K562 (cell line): Measurements from ENCODE around the gene SLC17A9. TPM values are rescaled to one million over a fixed set of nuclear protein-coding genes. Genes with fewer than 3 reads are reported as not detected.

Experiments
- ATAC-seq: fragments of 200-7000 bp; cut with Tn5 transposase; 3 replicates; pipeline ENCODE4 v1.9.1; 2020; ENCODE audit warnings: moderate library complexity
- BruUV-seq: library from RNA; stranded (reverse); fragments of 400-500 nt; replicated peaks from 2 replicates; lab custom pipeline; 2021; lab: Mats Ljungman, UMichigan
- CTCF ChIA-PET: fragments of 300-600 bp; formaldehyde crosslinking; extraction: SDS; loops from one replicate; lab custom pipeline; 2021; ENCODE audit warnings: low intra/inter-chr PET ratio; lab: Yijun Ruan, JAX
- POLR2A ChIA-PET: fragments of 300-600, 350-650 bp; sonication (Branson Sonifier 250); formaldehyde crosslinking; extraction: SDS; loops from one replicate; lab custom pipeline; 2021; ENCODE audit warnings: antibody characterized with exemption, inconsistent platforms; lab: Yijun Ruan, JAX
- DNase-seq, 4 experiments: peaks; one replicate each; pipeline versions ENCODE4 v3.0.0 to v3.0.0-alpha.2; 2011 to 2018; ENCODE audit warnings: low spot score in 3 of 4, mixed read lengths in 3 of 4; ENCODE audit errors: extremely low read depth in 1 of 4
- FAIRE-seq: peaks from 2 replicates; lab custom pipeline; 2011; peaks lifted over from hg19 to GRCh38; lab: Jason Lieb, UNC
- H2AFZ ChIP-seq: 2 replicates; pipeline ENCODE4 v1.6.0; 2011; ENCODE audit warnings: low read depth, low read length, control low read depth, inconsistent platforms
- H3K27ac ChIP-seq: fragments of 200-600 bp; 3 replicates; pipeline ENCODE4 v1.8.0; 2011; ENCODE audit warnings: low read depth, mild to moderate bottlenecking, control low read depth, inconsistent platforms, low read length, moderate library complexity, mixed read lengths; ENCODE audit errors: extremely low read depth
- H3K27me3 ChIP-seq, 2 experiments: fragments of 300-600 bp in 1 of 2; 2 replicates in 1 of 2; 3 replicates in 1 of 2; pipeline versions ENCODE4 v1.6.0 to v1.8.0; 2011; ENCODE audit warnings: inconsistent platforms in 2 of 2, low read length in 2 of 2, mild to moderate bottlenecking in 1 of 2, mixed read lengths in 1 of 2, moderate library complexity in 1 of 2; ENCODE audit not compliant: control insufficient read depth in 2 of 2, insufficient read depth in 2 of 2
- H3K36me3 ChIP-seq: fragments of 300-600 bp; 3 replicates; pipeline ENCODE4 v1.8.0; 2011; ENCODE audit warnings: mild to moderate bottlenecking, low read length, inconsistent platforms; ENCODE audit not compliant: control insufficient read depth, insufficient read depth
- H3K4me1 ChIP-seq, 2 experiments: fragments of 200-600 bp in 1 of 2; replicated peaks in 1 of 2; 2 replicates in 1 of 2; 3 replicates in 1 of 2; pipeline versions ENCODE4 v1.5.1 to v1.8.0; 2011; ENCODE audit warnings: inconsistent platforms in 2 of 2, low read length in 2 of 2, mild to moderate bottlenecking in 1 of 2, mixed read lengths in 1 of 2, moderate library complexity in 1 of 2; ENCODE audit not compliant: control insufficient read depth in 2 of 2, insufficient read depth in 2 of 2
- H3K4me2 ChIP-seq: 2 replicates; pipeline ENCODE4 v1.6.1; 2011; ENCODE audit warnings: low read length, control low read depth, inconsistent platforms, mixed read lengths; ENCODE audit not compliant: insufficient read depth
- H3K4me3 ChIP-seq: fragments of 200-600 bp; sonication (generic), shearing (Covaris generic); 2 replicates; pipeline ENCODE4 v1.5.1; 2016; ENCODE audit warnings: control low read depth, inconsistent platforms
- H3K79me2 ChIP-seq: fragments of 200-600 bp; 3 replicates; pipeline ENCODE4 v1.8.0; 2011; ENCODE audit warnings: low read length, inconsistent platforms; ENCODE audit not compliant: control insufficient read depth, insufficient read depth
- H3K9ac ChIP-seq, 2 experiments: 2 replicates each; pipeline versions ENCODE4 v1.6.0 to v1.6.1; 2011; ENCODE audit warnings: low read depth in 2 of 2, low read length in 2 of 2, control low read depth in 1 of 2, inconsistent platforms in 1 of 2, mild to moderate bottlenecking in 1 of 2, mixed read lengths in 1 of 2; ENCODE audit not compliant: insufficient read depth in 1 of 2
- H3K9me1 ChIP-seq: one replicate; pipeline ENCODE4 v1.6.0; 2011; ENCODE audit warnings: inconsistent platforms, mild to moderate bottlenecking, low read length, moderate library complexity; ENCODE audit not compliant: control insufficient read depth, insufficient read depth
- H3K9me3 ChIP-seq: replicated peaks from 2 replicates; pipeline ENCODE4 v1.5.1; 2011; ENCODE audit warnings: low read depth, low read length, inconsistent platforms; ENCODE audit not compliant: control insufficient read depth, insufficient read depth
- H4K20me1 ChIP-seq: replicated peaks from 2 replicates; pipeline ENCODE4 v1.6.1; 2011; ENCODE audit warnings: low read length, inconsistent platforms, mixed read lengths; ENCODE audit not compliant: control insufficient read depth, insufficient read depth
- HSF4 ChIP-seq: fragments of 250-450 bp; sonication (Bioruptor Pico); IDR thresholded peaks from 2 replicates; pipeline ENCODE4 v2.1.2; 2022; ENCODE audit warnings: mild to moderate bottlenecking, moderate library complexity, borderline replicate concordance
- KAT2B ChIP-seq: IDR thresholded peaks from one replicate; pipeline ENCODE4 v1.6.1; 2012; ENCODE audit warnings: low read depth, mild to moderate bottlenecking, control low read depth, inconsistent platforms, low read length, moderate library complexity
- MAX ChIP-seq: sonication (generic); formaldehyde crosslinking; IDR thresholded peaks from 2 replicates; pipeline ENCODE4 v1.9.0; 2022; ENCODE audit warnings: mild to moderate bottlenecking, missing genetic modification reagents
- MEF2D ChIP-seq: conservative IDR thresholded peaks from 2 replicates; pipeline ENCODE4 v1.6.1; 2016; ENCODE audit warnings: low read depth, missing genetic modification characterization, missing compliant biosample characterization
- MEIS2 ChIP-seq: fragments of 450-650 bp; IDR thresholded peaks from 2 replicates; pipeline ENCODE4 v1.6.1; 2014; ENCODE audit warnings: mild to moderate bottlenecking; ENCODE audit not compliant: partially characterized antibody
- PML ChIP-seq: IDR thresholded peaks from 2 replicates; pipeline ENCODE4 v1.6.1; 2012; ENCODE audit warnings: low read length, inconsistent platforms
- RAD51 ChIP-seq: fragments of 450-650 bp; IDR thresholded peaks from 2 replicates; pipeline ENCODE4 v1.7.1; 2016; ENCODE audit warnings: low read depth, mild to moderate bottlenecking, borderline replicate concordance
- STAT5A ChIP-seq: IDR thresholded peaks from 2 replicates; pipeline ENCODE4 v1.6.1; 2012; ENCODE audit warnings: low read length, inconsistent platforms, borderline replicate concordance
- STAT5B ChIP-seq: fragments of 250-450 bp; sonication (Bioruptor Pico); IDR thresholded peaks from 2 replicates; pipeline ENCODE4 v1.8.0; 2021; ENCODE audit warnings: mild to moderate bottlenecking, inconsistent platforms
- TEAD1 ChIP-seq, 2 experiments: fragments of 450-650 bp in 1 of 2; sonication (generic) in 1 of 2; formaldehyde crosslinking; IDR thresholded peaks; 2 replicates each; pipeline versions ENCODE4 v1.4.0 to v1.8.0; 2020 to 2022; ENCODE audit warnings: mild to moderate bottlenecking in 2 of 2, missing genetic modification reagents in 1 of 2
- ZBTB1 ChIP-seq: sonication (generic); formaldehyde crosslinking; IDR thresholded peaks from 2 replicates; pipeline ENCODE4 v1.8.1; 2023; ENCODE audit warnings: missing genetic modification reagents, low read depth, mild to moderate bottlenecking, borderline replicate concordance
- ZBTB7A ChIP-seq: IDR thresholded peaks from 2 replicates; pipeline ENCODE4 v1.6.1; 2011; ENCODE audit warnings: low read depth, mild to moderate bottlenecking, low read length, moderate library complexity, borderline replicate concordance; ENCODE audit not compliant: control insufficient read depth
- ZNF121 ChIP-seq: sonication (generic); formaldehyde crosslinking; conservative IDR thresholded peaks from 2 replicates; pipeline ENCODE4 v1.8.0; 2022; ENCODE audit warnings: missing genetic modification reagents
- ZNF407 ChIP-seq: fragments of 450-650 bp; IDR thresholded peaks from 2 replicates; pipeline ENCODE4 v1.6.1; 2016; ENCODE audit warnings: low read depth
- WGBS: fragments of 100-300 bp; shearing (Covaris generic); methylation state at CpG from one replicate; pipeline ENCODE4 v1.1.6; 2016; ENCODE audit warnings: low coverage, mixed read lengths; ENCODE audit not compliant: insufficient coverage; ENCODE audit errors: missing lambda C conversion rate; 5-methylcytosine and 5-hydroxymethylcytosine counted together
- in situ Hi-C: fragments of 300-500 bp; cut with MboI; formaldehyde crosslinking; loops from 4 replicates; pipeline ENCODE4 v1.15.0; 2018; ENCODE audit warnings: inconsistent platforms, mixed read lengths
- intact Hi-C: fragments of 100-400 bp; cut with micrococcal nuclease; formaldehyde crosslinking; loops from 2 replicates; pipeline ENCODE4 v1.14.2; 2022
- polyA plus RNA-seq, 8 experiments: library from polyadenylated mRNA; depleted of rRNA in 4 of 8; stranded (reverse) in 5 of 8; unstranded in 3 of 8; fragments of >200 nt; fragmentation: Nextera tagmentation in 2 of 8; fragmentation: Illumina TruSeq in 1 of 8; extraction: Ambion mirVana in 2 of 8; extraction: Trizol in 1 of 8; gene quantifications; 2 replicates each; pipeline versions ENCODE4 v1.2.1 to v1.2.3, GENCODE V29; 2011 to 2014; ENCODE audit warnings: inconsistent platforms in 1 of 8, missing spikeins in 1 of 8
- total RNA-seq, 7 experiments: library from RNA; depleted of rRNA in 6 of 7; stranded (reverse); fragments of >200 nt in 6 of 7; fragmentation: Illumina TruSeq in 2 of 7; extraction: Trizol in 2 of 7; gene quantifications; 2 replicates each; pipeline versions ENCODE4 v1.2.1 to v1.2.3, GENCODE V29; 2011 to 2021; ENCODE audit warnings: low replicate concordance in 1 of 7

SLC17A9 gene
- total and polyA plus RNA-seq, 9 of the 15 experiments (the other 6 are each of a cell fraction or from before 2014, with no cell fraction given) = 0.04 to 0.31 TPM; not detected in 7

GRCh38 chr20:62951143-62951895, 1.2 kb upstream of the SLC17A9 start:
- ChIA-PET POLR2A (interaction anchor here (0.6 to 4.5 kb wide), 4 partner anchors 8 to 89 kb away, joined by 3 to 41 read pairs (median 5); partner anchors contain the start of gene GID8), CTCF (no interaction called here)
- peaks cover 3 to 26% of the 10 kb centered on the region in 2 experiments; a peak in 3 of 5 replicates for H3K4me1 ChIP-seq
- no peak for ATAC-seq
- intact Hi-C loops = no loop called here
- no TSS peak for BruUV-seq
- in situ Hi-C loops = no loop called here
- H3K79me2 ChIP-seq = no peaks in the 10 kb centered on the region
- 0 out of 2 replicates have a peak, but pooled peaks cover 3% of the 10 kb centered on the region for H4K20me1 ChIP-seq
- no peak overlapping the region for H3K4me3 ChIP-seq
- H3K9me3 ChIP-seq = peaks cover 7% of the 10 kb centered on the region
- peaks cover 26% of the 10 kb centered on the region for H3K36me3 ChIP-seq
- 62% methylated on average over 11 of the region's 11 CpGs for WGBS
- DNase-seq = no peak
- H3K9ac ChIP-seq = no peak overlapping the region
- no peak for FAIRE-seq
- no peak overlapping the region for H3K4me2 ChIP-seq
- no peaks in the 10 kb centered on the region for H3K9me1 ChIP-seq
- no peak overlapping the region for H2AFZ ChIP-seq
- no peak overlapping the region for H3K27ac ChIP-seq
- H3K27me3 ChIP-seq = peaks cover 8 to 14% of the 10 kb centered on the region in 2 experiments; a peak in 4 of 5 replicates
- TF ChIP-seq ZNF121 (CRISPR knock-in tag) (no peak), KAT2B (no peak), ZBTB7A (no peak), STAT5B (CRISPR knock-in tag) (no peak), STAT5A (no peak), HSF4 (CRISPR knock-in tag) (no peak), MEIS2 (no peak), MEF2D (tag) (no peak), RAD51 (no peak), TEAD1 (CRISPR knock-in tag; IDR thresholded peaks at IDR 0.05) (no peak), ZNF407 (no peak), ZBTB1 (CRISPR knock-in tag) (no peak), PML (no peak), MAX (CRISPR knock-in tag) (no peak)
